ENCODE measurements around the gene SBK2.

DNA sequence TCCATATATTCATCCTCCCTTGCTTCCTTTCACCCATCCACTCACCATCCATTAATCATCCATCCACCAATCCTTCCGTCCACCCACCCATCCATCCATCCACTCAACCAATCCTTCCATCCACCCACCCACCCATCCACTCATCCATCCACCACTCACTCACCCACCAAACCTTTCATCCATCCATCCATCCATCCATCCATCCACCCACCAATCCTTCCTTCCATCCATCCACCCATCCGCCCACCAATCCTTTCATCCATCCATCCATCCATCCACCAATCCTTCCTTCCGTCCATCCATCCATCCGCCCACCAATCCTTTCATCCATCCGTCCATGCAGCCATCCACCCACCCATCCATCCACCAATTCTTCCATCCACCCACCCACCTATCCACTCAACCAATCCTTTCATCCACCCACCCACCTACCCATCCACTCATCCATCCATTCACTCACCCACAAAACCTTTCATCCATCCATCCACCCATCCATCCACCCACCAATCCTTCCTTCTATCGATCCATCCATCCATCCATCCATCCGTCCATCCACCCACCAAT, 5.4 kb upstream of the SBK2 start:
- TF ChIP-seq CTCF (conservative IDR thresholded peaks at IDR 0.05 in 1 of 2, IDR thresholded peaks at IDR 0.05 in 1 of 2; ENCODE audit: low read depth in 1 of 2, low read length in 2 of 2) (no peak), EZH2 (IDR thresholded peaks at IDR 0.05; ENCODE audit: low read length, missing control alignments) (no peak)
